Neural cell (in vitro differentiated cells): ENCODE results near the gene WDR54. TPM values are rescaled to one million over a fixed set of nuclear protein-coding genes. Genes with fewer than 3 reads are reported as not detected.

ENCODE experiments used
- H2AFZ ChIP-seq: fragments of 200-600, 300-800 bp; sonication (generic), shearing (Covaris generic); 2 replicates; pipeline ENCODE4 v1.6.0; 2014; ENCODE audit warnings: low read depth, mild to moderate bottlenecking, antibody characterized with exemption, low read length, moderate library complexity
- H3F3A ChIP-seq: fragments of 200-600 bp; shearing (Covaris generic); 2 replicates; pipeline ENCODE4 v1.6.1; 2016; ENCODE audit warnings: mild to moderate bottlenecking, moderate library complexity, mixed read lengths, antibody characterized with exemption, low read length; ENCODE audit not compliant: insufficient read depth, poor library complexity, severe bottlenecking
- H3K27ac ChIP-seq: fragments of 200-600, 300-800 bp; sonication (generic), shearing (Covaris generic); 2 replicates; pipeline ENCODE4 v1.5.1; 2014; ENCODE audit warnings: mild to moderate bottlenecking, low read length, moderate library complexity
- H3K27me3 ChIP-seq: fragments of 300-800, 200-600 bp; sonication (generic), shearing (Covaris generic); 2 replicates; pipeline ENCODE4 v1.6.0; 2014; ENCODE audit warnings: mild to moderate bottlenecking, low read depth, low read length, moderate library complexity; ENCODE audit not compliant: insufficient read depth
- H3K36me3 ChIP-seq: fragments of 300-800, 200-600 bp; sonication (generic), shearing (Covaris generic); 2 replicates; pipeline ENCODE4 v1.5.1; 2014; ENCODE audit warnings: mild to moderate bottlenecking, antibody characterized with exemption, low read length, moderate library complexity; ENCODE audit not compliant: insufficient read depth
- H3K4me2 ChIP-seq: fragments of 300-800, 200-600 bp; sonication (generic), shearing (Covaris generic); 2 replicates; pipeline ENCODE4 v1.6.0; 2014; ENCODE audit warnings: mild to moderate bottlenecking, low read length
- H3K4me3 ChIP-seq: fragments of 300-800, 200-600 bp; sonication (generic), shearing (Covaris generic); 2 replicates; pipeline ENCODE4 v1.5.1; 2014; ENCODE audit warnings: mild to moderate bottlenecking, low read length, moderate library complexity
- H3K79me2 ChIP-seq: fragments of 200-600 bp; shearing (Covaris generic); replicated peaks from 2 replicates; pipeline ENCODE4 v1.6.0; 2014; ENCODE audit warnings: mild to moderate bottlenecking, low read length, moderate library complexity; ENCODE audit not compliant: insufficient read depth
- H3K9ac ChIP-seq: fragments of 300-800, 200-600 bp; sonication (generic), shearing (Covaris generic); 2 replicates; pipeline ENCODE4 v1.6.1; 2016; ENCODE audit warnings: mild to moderate bottlenecking, low read length, mixed read lengths
- H3K9me2 ChIP-seq: fragments of 200-600 bp; shearing (Covaris generic); 2 replicates; pipeline ENCODE4 v1.6.1; 2016; ENCODE audit warnings: mild to moderate bottlenecking, low read length, mixed read lengths; ENCODE audit not compliant: insufficient read depth
- H3K9me3 ChIP-seq: fragments of 200-600, 300-800 bp; sonication (generic), shearing (Covaris generic); 2 replicates; pipeline ENCODE4 v1.6.1; 2016; ENCODE audit warnings: mild to moderate bottlenecking, mixed run types, low read length, moderate library complexity, mixed read lengths
- H4K20me1 ChIP-seq: fragments of 200-600 bp; shearing (Covaris generic); 2 replicates; pipeline ENCODE4 v1.6.1; 2016; ENCODE audit warnings: mild to moderate bottlenecking, mixed run types; ENCODE audit not compliant: insufficient read depth
- EP300 ChIP-seq: fragments of 450-650 bp; conservative IDR thresholded peaks from 2 replicates; pipeline ENCODE4 v1.6.1; 2014; ENCODE audit warnings: antibody characterized with exemption, mild to moderate bottlenecking, moderate library complexity; ENCODE audit not compliant: poor library complexity, severe bottlenecking
- EZH2 ChIP-seq: fragments of 200-600, 300-800 bp; shearing (Covaris generic), sonication (generic); IDR thresholded peaks from 2 replicates; pipeline ENCODE4 v1.6.1; 2014; ENCODE audit warnings: antibody characterized with exemption, low read length, borderline replicate concordance, mild to moderate bottlenecking; ENCODE audit not compliant: insufficient read depth, poor library complexity, severe bottlenecking
- MXI1 ChIP-seq: fragments of 450-650 bp; conservative IDR thresholded peaks from 2 replicates; pipeline ENCODE4 v1.6.1; 2014; ENCODE audit warnings: antibody characterized with exemption, mild to moderate bottlenecking; ENCODE audit not compliant: poor library complexity, severe bottlenecking
- POLR2AphosphoS5 ChIP-seq: IDR thresholded peaks from 2 replicates; pipeline ENCODE4 v1.6.1; 2012
- RAD21 ChIP-seq: fragments of 450-650 bp; conservative IDR thresholded peaks from 2 replicates; pipeline ENCODE4 v1.6.1; 2014; ENCODE audit warnings: antibody characterized with exemption, mild to moderate bottlenecking, moderate library complexity
- SMC3 ChIP-seq: fragments of 450-650 bp; conservative IDR thresholded peaks from 2 replicates; pipeline ENCODE4 v1.6.1; 2014; ENCODE audit warnings: antibody characterized with exemption, mild to moderate bottlenecking, moderate library complexity; ENCODE audit not compliant: poor library complexity
- TAF1 ChIP-seq: IDR thresholded peaks from 2 replicates; pipeline ENCODE4 v1.6.1; 2012; ENCODE audit warnings: low read depth
- polyA plus RNA-seq: library from polyadenylated mRNA; depleted of rRNA; stranded (reverse); fragments of >200 nt; gene quantifications from 2 replicates; pipeline ENCODE4 v1.2.3, GENCODE V29; 2014
- TF ChIP-seq, protein P1 (sequence below): IDR thresholded peaks from 2 replicates; pipeline ENCODE4 v1.6.1; 2012; ENCODE audit warnings: borderline replicate concordance
- TF ChIP-seq, protein P2 (sequence below): fragments of 450-650 bp; IDR thresholded peaks from 2 replicates; pipeline ENCODE4 v1.5.1; 2014; ENCODE audit warnings: antibody characterized with exemption, mild to moderate bottlenecking, moderate library complexity; ENCODE audit not compliant: poor library complexity, severe bottlenecking

WDR54 gene
- polyA plus RNA-seq, 1 donor from 2014 or later, result 110 TPM

GRCh38 chr2:74415762-74416395, 5.7 kb upstream of the WDR54 start:
- TF ChIP-seq MXI1 (no peak), SMC3 (no peak), RAD21 (no peak), EP300 (no peak), EZH2 (no peak), TAF1 (no peak), POLR2AphosphoS5 (no peak)
- TF ChIP-seq, protein P1, sequence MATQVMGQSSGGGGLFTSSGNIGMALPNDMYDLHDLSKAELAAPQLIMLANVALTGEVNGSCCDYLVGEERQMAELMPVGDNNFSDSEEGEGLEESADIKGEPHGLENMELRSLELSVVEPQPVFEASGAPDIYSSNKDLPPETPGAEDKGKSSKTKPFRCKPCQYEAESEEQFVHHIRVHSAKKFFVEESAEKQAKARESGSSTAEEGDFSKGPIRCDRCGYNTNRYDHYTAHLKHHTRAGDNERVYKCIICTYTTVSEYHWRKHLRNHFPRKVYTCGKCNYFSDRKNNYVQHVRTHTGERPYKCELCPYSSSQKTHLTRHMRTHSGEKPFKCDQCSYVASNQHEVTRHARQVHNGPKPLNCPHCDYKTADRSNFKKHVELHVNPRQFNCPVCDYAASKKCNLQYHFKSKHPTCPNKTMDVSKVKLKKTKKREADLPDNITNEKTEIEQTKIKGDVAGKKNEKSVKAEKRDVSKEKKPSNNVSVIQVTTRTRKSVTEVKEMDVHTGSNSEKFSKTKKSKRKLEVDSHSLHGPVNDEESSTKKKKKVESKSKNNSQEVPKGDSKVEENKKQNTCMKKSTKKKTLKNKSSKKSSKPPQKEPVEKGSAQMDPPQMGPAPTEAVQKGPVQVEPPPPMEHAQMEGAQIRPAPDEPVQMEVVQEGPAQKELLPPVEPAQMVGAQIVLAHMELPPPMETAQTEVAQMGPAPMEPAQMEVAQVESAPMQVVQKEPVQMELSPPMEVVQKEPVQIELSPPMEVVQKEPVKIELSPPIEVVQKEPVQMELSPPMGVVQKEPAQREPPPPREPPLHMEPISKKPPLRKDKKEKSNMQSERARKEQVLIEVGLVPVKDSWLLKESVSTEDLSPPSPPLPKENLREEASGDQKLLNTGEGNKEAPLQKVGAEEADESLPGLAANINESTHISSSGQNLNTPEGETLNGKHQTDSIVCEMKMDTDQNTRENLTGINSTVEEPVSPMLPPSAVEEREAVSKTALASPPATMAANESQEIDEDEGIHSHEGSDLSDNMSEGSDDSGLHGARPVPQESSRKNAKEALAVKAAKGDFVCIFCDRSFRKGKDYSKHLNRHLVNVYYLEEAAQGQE, result no peak
- TF ChIP-seq, protein P2, sequence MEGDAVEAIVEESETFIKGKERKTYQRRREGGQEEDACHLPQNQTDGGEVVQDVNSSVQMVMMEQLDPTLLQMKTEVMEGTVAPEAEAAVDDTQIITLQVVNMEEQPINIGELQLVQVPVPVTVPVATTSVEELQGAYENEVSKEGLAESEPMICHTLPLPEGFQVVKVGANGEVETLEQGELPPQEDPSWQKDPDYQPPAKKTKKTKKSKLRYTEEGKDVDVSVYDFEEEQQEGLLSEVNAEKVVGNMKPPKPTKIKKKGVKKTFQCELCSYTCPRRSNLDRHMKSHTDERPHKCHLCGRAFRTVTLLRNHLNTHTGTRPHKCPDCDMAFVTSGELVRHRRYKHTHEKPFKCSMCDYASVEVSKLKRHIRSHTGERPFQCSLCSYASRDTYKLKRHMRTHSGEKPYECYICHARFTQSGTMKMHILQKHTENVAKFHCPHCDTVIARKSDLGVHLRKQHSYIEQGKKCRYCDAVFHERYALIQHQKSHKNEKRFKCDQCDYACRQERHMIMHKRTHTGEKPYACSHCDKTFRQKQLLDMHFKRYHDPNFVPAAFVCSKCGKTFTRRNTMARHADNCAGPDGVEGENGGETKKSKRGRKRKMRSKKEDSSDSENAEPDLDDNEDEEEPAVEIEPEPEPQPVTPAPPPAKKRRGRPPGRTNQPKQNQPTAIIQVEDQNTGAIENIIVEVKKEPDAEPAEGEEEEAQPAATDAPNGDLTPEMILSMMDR, result no peak
- Histone ChIP-seq H3K9me2 (no peaks in the 10 kb centered on the region), H3K9ac (no peak overlapping the region), H3K9me3 (no peaks in the 10 kb centered on the region), H3K79me2 (no peaks in the 10 kb centered on the region), H2AFZ (no peak overlapping the region), H3K27me3 (no peaks in the 10 kb centered on the region), H3K27ac (no peak overlapping the region), H4K20me1 (no peaks in the 10 kb centered on the region), H3F3A (no peaks in the 10 kb centered on the region), H3K4me2 (no peak overlapping the region), H3K36me3 (no peaks in the 10 kb centered on the region), H3K4me3 (no peak overlapping the region)

DNA sequence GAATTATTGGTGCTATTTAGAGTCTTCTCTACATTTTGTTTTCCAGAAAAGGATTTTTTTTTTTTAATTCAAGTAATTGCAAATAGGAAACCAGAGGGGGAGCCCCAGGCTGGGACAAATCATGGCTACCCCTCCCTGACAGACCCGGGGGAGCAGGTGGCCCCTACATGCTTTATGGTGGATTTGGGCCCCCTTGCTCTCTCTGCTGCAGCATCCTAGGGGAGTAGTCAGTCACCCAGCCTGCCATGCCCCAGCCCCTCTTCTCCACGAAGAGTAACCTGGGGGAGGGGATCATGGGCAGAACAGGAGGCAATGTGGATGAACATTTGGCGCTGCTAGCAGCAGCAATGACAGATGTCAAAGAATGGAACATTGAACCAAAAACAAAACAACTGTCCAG, 4.8 kb upstream of the WDR54 start:
- no peaks in the 10 kb centered on the region for H3K36me3 ChIP-seq
- no peak overlapping the region for H3K9ac ChIP-seq
- H3K27me3 ChIP-seq, result no peaks in the 10 kb centered on the region
- no peak overlapping the region for H3K27ac ChIP-seq
- H3K79me2 ChIP-seq, result no peaks in the 10 kb centered on the region
- H3K9me2 ChIP-seq, result no peaks in the 10 kb centered on the region
- H3F3A ChIP-seq, result no peaks in the 10 kb centered on the region
- H3K4me3 ChIP-seq, result no peak overlapping the region
- H4K20me1 ChIP-seq, result no peaks in the 10 kb centered on the region
- no peaks in the 10 kb centered on the region for H3K9me3 ChIP-seq
- no peak overlapping the region for H2AFZ ChIP-seq
- no peak overlapping the region for H3K4me2 ChIP-seq
- TF ChIP-seq RAD21, result no peak
- TF ChIP-seq TAF1, result no peak
- TF ChIP-seq MXI1, result no peak
- TF ChIP-seq, protein P2, result no peak
- TF ChIP-seq, protein P1, result no peak
- no peak for TF ChIP-seq EP300
- no peak for TF ChIP-seq SMC3
- no peak for TF ChIP-seq EZH2
- TF ChIP-seq POLR2AphosphoS5, result no peak
